Measurements from ENCODE around the gene ADRA2A. TPM values are rescaled to one million over a fixed set of nuclear protein-coding genes. Genes with fewer than 3 reads are reported as not detected.
A peak's percentile ranks its signal among the peaks of the same experiment; 100 is the strongest.

The ADRA2A gene
- polyA plus RNA-seq (ENCODE audit: insufficient read length in 4 of 4): 1 to 10 TPM in 3 of 4 donors, under 1 TPM in 1; 0.45 to 3.6 (median 2.9) TPM

DNA sequence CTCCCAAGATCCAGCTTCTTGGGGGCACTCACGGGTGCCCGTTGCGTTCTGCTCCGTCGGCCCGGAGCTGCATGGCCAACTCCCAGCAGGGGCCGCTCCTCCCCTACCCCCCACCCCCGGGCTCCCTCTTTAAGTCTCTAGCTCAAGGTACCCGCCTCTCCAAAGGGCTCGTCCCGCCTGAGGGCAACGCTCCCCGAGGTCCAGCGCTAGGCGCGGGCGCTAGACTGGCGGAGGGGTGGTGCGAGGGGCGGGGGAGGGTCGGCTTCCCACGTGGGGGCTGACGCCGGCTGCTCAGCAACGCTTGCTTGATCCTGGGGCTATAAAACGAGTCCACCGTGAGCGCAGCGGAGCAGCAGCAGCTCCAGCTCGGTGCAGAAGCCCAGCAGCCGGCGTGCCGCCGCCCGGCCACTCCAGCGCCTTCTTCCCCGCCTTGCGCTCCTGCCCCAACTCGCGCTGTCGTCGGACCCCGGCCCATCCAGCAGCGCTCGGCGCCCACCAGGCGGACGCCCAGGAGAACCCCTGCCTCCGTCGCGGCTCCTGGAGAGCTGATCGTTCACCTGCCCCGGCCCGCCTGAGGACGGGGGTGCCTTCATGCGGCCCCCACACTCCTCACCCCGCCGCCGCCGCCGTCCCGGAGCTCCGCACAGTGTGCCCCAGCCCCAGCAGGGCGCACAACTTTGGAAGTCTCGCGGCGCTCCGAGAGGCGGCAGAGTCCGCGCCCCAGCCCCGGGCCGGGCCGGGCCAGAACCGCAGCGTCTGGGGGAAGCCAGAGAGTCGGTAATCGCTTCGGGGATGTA is at the start of gene ADRA2A:
TSS of gene ADRA2A (plus strand) at position 348 of the 797 bp plus-strand sequence. CDS start 968 bp downstream, outside the sequence.
- peak; percentile 51 to 62 (median 52) for DNase-seq (ENCODE audit: low read depth in 4 of 4, low spot score in 3 of 4)

DNA sequence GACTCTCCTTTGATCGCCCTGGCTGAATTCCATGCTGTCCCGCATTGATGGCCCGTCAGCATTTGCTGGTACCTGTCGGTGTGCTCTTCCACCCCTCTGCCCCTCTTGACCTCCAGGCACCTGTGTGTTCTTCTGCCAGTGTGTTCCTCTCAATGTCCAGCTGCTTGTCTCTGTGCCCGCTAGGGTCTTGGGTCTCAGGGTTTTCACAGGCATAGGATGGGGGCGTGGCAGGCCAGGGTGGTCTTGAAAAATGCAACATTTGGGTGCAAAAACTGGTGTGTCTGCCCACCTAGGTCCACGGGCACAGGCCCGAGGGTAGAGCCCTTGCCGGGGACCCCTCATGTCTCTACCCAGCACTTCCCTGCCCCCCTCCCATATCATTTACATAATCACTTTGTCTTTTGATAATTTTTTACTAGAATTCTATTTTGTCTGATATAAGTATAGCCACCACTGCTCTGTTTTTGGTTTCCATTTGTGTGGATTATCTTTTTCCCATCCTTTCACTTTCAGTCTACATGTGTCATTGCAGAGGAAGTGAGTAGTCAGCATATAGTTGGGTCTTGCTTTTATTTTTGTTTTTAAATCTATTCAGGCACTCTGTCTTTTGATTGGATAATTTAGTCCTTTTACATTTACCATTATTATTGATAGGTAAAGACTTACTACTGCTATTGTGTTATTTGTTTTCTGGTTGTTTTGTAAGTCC is 46.6 kb upstream of the ADRA2A start:
- no peak for DNase-seq (ENCODE audit: low read depth in 4 of 4, low spot score in 3 of 4)

DNA sequence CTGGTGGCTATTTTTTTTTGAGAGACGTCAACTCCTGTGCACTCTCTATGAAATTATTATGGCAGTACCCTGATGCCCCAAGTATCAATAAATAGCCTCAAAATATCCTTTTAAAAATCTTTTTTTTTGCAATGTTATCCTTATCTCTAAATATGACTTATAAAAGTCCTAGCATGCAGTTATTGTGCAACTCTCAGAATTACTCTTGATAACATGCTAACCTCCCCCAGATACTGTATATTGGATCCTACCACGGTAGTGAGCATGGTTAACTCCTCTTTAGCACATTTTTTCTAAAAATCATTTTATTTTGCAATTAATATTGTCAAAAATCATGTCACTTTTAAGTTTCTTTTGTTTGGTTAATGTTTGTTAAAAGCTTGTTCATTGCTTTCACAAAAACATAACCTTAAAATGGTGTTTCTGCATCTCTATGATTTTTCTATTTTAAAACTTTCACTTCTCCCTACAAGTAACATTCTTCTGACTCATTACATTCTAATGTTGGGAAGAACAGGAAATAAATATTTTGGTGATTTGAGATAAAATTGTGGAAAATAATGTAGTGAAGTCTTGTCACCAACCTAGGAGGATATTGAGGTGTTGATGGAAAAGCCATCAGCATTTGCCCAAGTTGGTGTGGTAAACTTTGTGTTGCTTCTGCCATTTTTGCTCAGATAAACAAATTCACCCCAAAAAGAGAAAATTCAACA is 42.1 kb upstream of the ADRA2A start:
- no peak for DNase-seq (ENCODE audit: low read depth in 4 of 4, low spot score in 3 of 4)

DNA sequence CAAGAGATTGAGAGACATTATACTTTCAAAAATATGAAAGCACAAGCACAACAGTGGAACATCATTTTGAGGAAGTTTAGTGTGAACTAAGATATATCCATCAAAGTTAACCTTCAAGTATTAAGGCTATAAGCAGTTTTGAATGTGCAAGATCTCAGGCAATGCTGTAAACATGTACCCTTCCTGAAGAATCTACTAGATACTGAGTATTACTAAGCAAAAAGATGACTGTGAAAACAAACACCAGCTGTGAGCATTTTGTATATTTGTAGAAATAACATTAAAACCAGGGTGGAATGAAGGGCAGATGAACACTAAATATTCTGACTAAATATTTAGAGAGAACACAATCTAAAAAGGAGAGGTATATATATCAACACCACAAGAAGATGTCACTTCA is 41.3 kb upstream of the ADRA2A start:
- DNase-seq (ENCODE audit: low read depth in 4 of 4, low spot score in 3 of 4): no peak

DNA sequence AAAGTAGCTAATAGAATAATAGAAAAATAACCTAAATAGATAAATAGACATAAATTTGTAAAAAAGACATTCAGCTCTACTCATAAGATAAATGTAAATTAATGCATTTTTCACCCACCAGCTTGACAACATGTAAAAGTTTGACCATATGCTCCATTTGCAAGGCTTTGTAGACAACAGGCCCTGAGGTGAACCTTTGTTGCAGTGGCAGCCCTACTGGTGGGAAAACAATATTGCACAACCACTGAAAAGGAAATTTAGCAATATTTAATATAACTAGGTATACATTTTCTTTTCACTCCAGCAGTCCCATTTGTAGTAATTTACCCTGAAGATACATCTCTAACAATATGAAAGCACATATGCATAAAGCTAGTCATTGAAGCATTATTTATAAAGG is 39.0 kb upstream of the ADRA2A start:
- DNase-seq (ENCODE audit: low read depth in 4 of 4, low spot score in 3 of 4): no peak

DNA sequence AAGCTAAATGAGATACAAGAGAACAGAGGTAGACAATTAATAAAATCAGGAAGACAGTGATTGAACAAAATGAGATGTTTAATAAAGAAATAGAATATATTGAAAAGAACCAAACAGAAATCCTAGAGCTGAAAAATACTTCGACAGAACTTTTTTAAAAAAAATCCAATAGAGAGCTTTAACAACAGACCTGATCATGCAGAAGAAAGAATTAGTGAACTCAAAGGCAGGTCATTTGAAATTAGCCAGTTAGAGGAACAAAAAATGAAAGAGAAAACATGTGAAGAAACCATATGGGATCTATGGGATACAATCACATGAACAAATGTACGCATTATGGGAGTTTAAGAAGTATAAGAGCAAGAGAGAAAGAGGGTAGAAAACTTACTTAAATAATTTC is 37.3 kb upstream of the ADRA2A start:
- DNase-seq (ENCODE audit: low read depth in 4 of 4, low spot score in 3 of 4): no peak

DNA sequence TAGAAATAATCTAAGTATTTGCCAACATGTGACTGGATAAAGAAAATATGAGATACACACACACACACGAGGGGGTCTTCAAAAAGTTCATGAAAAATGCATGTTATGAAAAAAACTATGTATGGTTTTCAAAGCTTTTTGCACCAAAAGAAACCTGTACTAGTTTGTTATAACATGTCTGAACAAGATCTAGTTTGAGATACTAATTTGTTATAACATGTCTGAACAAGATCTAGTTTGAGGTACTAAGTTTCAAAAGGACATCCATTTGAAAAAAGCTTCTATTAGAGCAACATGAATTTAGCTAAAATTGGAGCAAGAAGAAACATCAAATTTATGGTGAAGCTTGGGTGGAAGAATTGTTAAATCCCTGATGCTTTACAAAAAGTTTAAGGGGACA is 19.8 kb upstream of the ADRA2A start:
- no peak for DNase-seq (ENCODE audit: low read depth in 4 of 4, low spot score in 3 of 4)

DNA sequence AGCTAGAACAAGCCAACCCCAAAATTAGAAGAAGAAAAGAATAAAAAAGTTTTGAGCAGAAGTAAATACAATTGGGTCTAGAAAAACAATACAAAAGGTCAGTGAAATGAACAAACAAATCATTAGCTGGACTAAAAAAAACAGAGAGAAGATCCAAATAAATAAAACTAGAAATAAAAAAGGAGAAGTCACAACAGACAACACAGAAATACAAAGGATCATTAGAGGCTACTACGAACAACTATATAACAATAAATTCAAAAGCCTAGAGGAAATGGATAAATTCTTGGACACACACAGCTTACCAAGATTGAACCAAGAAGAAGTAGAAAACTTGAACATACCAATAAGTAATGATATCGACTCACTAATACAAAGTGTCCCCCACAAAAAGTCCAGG is 13.4 kb upstream of the ADRA2A start:
- no peak for DNase-seq (ENCODE audit: low read depth in 4 of 4, low spot score in 3 of 4)

DNA sequence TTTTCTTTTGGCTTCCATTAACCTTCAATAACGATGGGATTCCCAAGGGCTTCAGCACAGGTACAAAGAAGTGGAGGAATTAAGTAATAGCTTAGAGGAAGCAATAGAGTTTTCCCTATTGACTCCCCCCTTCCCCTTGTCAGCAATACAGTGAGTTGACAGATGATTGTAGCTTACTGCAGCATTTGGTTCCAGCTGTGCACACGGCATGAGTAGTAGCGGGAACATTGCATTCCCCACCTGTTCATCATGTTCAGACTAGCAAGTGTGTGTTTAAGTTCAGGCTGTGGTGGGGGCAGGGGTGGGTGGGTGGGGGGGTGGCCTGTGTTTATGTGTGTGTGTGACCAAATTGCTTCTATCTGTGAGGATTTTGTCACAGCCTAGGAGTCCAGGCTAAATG is 4.6 kb upstream of the ADRA2A start:
- no peak for DNase-seq (ENCODE audit: low read depth in 4 of 4, low spot score in 3 of 4)

DNA sequence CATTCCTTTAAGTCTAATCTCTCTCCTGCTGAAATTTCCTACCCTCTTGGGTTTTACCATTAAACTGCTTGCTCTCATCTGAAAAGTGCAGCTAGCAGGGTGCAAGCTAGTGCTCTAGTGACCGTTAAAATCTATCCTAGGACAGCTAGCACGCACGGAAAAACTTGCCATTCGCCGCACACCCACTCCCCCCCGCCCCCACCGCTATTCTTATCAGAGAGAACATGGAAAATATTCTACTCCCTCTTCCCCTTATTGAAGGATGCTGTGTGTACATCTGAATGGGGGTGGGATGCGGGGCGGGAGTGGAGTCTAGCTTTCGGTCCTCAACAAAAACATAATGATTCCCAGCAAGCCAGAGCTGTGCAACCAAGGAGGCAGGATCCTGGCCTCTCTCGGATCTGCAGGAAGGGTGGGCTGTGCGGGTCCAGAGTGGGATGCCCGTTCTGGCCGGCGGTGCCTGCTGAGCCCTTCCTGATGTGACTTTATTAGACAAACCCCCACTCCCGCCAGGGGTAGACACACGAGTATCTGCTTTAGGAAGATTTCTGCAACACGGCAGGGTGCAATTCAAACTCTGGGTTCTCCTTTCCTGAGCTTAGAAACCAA is 1.1 kb upstream of the ADRA2A start:
- DNase-seq (ENCODE audit: low read depth in 4 of 4, low spot score in 3 of 4): no peak

DNA sequence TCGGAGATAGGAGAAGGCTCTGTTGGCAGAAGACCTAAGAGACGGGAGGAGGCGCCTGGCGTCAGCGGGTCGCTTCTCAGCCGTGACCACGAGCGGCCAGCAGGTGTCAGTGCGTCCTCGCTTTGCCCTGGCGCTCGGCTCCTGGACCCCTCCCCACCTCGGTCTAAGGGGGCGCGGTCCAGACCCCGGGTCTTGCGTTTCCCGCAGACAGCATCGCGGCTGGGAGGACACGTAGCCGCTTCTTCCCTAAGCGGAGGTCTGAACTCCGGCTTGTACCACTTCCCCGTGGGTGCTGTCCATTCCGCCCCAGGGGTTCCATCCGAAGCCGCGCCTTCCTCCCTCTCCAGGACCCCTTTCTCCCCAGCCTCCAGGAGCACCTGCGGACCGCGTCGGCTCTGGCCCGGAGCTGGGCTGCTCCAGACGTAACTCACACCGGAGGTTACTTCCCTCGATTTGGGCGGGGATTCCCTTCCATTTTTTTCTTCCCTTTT is 593 bp upstream of the ADRA2A start:
- peak; percentile 34 to 52 (median 46) for DNase-seq (ENCODE audit: low read depth in 4 of 4, low spot score in 3 of 4)

DNA sequence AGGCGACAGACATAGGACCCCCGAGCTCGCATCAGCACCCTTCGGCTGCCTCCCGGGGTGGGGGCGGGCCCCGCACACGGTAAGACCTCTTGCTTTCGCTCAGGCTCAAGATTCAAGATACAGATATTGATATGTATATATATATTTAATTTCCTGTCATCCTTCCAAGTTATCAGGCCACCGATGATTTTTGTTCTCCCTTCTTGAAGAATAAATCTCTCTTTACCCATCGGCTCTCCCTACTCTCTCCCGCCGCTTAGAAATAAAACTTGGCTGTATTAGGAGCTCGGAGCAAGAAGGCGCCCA is 603 bp downstream of the ADRA2A start:
- DNase-seq (ENCODE audit: low read depth in 4 of 4, low spot score in 3 of 4): no peak

DNA sequence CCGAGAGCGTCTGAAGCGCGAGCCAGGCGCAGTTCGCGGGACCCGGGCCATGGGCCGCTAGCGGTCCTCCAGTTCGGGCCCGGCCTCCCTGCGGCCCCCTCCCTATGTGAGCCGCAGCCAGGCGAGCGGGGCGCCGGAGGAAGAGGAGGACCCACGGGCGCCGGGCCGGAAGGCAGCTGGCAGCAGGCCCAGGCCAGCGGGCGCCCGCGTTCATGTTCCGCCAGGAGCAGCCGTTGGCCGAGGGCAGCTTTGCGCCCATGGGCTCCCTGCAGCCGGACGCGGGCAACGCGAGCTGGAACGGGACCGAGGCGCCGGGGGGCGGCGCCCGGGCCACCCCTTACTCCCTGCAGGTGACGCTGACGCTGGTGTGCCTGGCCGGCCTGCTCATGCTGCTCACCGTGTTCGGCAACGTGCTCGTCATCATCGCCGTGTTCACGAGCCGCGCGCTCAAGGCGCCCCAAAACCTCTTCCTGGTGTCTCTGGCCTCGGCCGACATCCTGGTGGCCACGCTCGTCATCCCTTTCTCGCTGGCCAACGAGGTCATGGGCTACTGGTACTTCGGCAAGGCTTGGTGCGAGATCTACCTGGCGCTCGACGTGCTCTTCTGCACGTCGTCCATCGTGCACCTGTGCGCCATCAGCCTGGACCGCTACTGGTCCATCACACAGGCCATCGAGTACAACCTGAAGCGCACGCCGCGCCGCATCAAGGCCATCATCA is 1.1 kb downstream of the ADRA2A start:
- no peak for DNase-seq (ENCODE audit: low read depth in 4 of 4, low spot score in 3 of 4)

DNA sequence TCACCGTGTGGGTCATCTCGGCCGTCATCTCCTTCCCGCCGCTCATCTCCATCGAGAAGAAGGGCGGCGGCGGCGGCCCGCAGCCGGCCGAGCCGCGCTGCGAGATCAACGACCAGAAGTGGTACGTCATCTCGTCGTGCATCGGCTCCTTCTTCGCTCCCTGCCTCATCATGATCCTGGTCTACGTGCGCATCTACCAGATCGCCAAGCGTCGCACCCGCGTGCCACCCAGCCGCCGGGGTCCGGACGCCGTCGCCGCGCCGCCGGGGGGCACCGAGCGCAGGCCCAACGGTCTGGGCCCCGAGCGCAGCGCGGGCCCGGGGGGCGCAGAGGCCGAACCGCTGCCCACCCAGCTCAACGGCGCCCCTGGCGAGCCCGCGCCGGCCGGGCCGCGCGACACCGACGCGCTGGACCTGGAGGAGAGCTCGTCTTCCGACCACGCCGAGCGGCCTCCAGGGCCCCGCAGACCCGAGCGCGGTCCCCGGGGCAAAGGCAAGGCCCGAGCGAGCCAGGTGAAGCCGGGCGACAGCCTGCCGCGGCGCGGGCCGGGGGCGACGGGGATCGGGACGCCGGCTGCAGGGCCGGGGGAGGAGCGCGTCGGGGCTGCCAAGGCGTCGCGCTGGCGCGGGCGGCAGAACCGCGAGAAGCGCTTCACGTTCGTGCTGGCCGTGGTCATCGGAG is 1.8 kb downstream of the ADRA2A start:
- no peak for DNase-seq (ENCODE audit: low read depth in 4 of 4, low spot score in 3 of 4)

DNA sequence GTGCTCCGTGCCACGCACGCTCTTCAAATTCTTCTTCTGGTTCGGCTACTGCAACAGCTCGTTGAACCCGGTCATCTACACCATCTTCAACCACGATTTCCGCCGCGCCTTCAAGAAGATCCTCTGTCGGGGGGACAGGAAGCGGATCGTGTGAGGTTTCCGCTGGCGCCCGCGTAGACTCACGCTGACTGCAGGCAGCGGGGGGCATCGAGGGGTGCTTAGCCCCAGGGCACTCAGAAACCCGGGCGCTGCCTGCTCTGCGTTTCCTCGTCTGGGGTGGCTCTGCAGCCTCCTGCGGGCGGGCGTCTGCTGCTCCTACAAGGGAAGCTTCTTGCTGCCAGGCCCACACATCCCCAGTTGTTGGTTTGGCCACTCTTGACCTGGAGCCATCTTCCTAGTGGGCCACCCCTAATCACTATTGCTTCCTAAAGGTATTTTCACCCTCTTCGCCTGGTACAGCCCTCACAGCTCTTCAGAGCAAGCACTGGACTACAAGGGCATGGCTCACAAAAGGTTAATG is 2.5 kb downstream of the ADRA2A start:
- no peak for DNase-seq (ENCODE audit: low read depth in 4 of 4, low spot score in 3 of 4)

DNA sequence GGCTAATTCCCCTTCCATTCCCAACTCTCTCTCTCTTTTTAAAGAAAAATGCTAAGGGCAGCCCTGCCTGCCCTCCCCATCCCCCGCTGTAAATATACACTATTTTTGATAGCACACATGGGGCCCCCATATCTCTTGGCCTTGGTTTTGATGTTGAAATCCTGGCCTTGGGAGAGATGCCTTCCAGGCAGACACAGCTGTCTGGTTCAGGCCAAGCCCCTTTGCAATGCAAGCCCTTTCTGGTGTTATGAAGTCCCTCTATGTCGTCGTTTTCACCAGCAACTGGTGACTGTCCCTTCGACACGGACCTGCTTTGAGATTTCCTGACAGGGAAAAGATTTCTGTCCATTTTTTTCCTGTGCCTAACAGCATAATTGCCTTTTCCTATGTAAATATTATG is 3.0 kb downstream of the ADRA2A start:
- no peak for DNase-seq (ENCODE audit: low read depth in 4 of 4, low spot score in 3 of 4)

DNA sequence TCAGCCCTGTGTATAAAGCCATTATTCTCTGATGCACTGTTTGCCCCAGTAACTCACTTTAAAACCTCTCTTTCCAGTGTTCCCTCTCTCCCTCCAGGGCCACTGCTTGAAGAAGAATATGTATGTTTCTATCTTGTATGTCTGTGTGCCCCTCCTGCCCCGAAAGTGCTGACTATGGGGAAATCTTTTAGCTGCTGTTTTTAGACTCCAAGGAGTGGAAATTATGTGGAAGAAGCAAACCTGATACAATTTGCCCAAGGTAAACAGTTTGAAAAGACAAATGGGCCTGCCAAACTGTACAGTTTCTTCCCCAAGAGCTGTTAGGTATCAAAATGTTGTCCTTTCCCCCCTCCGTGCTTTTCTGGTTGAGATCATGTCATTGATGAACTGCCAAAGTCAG is 3.4 kb downstream of the ADRA2A start:
- DNase-seq (ENCODE audit: low read depth in 4 of 4, low spot score in 3 of 4): no peak

DNA sequence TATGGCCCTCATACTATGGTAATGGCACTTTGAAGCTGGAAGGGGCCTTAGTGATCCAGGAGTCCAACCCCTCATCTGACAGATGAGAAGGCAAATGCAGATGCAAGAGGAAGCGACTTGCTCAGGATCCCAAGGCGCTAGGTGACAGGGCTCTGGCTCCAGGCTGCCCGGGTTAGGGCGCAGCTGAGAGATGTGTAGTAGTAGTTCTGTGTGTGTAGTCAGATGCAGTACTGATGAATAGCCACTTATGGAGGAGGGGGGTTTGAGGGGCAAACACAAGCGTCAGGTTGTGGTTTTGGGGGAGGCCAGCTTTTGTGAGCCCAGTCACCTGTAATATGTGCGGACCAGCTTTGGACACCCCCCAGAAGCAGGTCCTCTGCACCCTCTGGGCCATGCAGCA is 4.8 kb downstream of the ADRA2A start:
- DNase-seq (ENCODE audit: low read depth in 4 of 4, low spot score in 3 of 4): no peak

DNA sequence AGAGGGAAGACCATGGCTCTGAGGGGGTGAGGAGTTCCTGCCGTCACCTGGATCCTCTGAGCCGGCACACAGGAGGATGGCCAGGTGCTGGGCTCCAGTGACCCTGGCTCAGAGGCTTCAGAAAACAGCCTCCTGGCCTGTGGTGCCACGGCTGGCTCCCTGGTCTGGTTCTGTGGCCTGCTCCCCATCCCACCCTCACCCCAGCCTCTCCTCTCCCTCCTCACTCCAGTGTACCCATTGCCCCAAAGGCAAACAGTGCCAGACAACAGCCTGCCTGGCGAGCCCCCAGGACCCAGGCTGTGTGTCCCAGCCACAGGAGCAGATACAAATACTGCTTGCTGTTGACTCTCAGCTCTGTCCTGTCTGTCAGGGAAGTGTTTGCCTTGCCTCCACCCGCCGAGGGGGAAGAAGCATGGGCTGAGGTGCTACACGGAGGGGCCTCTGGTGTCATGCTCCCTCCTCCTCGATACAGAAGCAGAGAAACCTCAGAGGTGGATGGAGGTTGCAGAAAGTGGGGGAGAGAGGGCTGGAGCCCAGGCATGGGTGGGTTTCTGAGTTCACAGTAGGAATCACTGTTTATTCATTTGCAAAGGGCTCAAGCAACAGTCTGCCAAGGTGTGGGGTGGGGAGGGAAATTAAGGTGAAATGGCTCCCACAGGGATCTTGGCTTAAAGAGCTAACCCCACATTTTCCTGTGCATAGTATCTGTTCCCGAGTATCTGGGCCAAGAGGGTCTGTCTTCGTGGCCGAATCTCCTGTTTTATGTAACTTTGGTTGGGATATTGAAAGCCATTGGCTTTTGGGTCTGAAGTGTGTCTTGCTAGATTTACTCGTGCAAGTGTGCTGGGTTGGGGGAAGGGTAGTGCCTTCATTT is 5.5 kb downstream of the ADRA2A start:
- DNase-seq (ENCODE audit: low read depth in 4 of 4, low spot score in 3 of 4): no peak

All from left renal pelvis (tissue), 4 donors.